Mammary epithelial cell (primary cell): ENCODE data around the gene HLA-DOB.

Experiments used
- EZH2 ChIP-seq: IDR thresholded peaks from 2 replicates; pipeline ENCODE4 v1.6.1; 2012; ENCODE audit warnings: low read length, inconsistent platforms, borderline replicate concordance
- TF ChIP-seq, protein P1 (sequence below), 2 donors: IDR thresholded peaks in 1 of 2; conservative IDR thresholded peaks in 1 of 2; 2 replicates each; pipeline ENCODE4 v1.5.1; 2011 to 2012; ENCODE audit warnings: inconsistent platforms in 2 of 2, low read length in 2 of 2, mild to moderate bottlenecking in 2 of 2, control low read depth in 1 of 2, low read depth in 1 of 2; ENCODE audit not compliant: insufficient read depth in 1 of 2; ENCODE audit errors: extremely low read depth in 1 of 2

DNA sequence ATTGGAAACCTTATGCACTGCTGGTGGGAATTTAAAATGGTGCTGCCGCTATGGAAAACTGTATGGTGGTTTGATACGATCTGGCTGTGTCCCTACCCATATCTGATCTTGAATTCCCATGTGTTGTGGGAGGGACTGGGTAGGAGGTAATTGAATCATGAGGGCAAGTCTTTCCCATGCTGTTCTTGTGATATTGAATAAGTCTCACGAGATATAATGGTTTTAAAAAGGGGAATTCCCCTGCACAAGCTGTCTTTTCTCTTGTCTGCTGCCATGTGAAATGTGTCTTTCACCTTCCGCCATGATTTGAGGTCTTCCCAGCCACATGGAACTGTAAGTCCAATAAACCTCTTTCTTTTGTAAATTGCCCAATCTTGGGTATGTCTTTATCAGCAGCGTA is 16.9 kb upstream of the HLA-DOB start:
- TF ChIP-seq, protein P1, sequence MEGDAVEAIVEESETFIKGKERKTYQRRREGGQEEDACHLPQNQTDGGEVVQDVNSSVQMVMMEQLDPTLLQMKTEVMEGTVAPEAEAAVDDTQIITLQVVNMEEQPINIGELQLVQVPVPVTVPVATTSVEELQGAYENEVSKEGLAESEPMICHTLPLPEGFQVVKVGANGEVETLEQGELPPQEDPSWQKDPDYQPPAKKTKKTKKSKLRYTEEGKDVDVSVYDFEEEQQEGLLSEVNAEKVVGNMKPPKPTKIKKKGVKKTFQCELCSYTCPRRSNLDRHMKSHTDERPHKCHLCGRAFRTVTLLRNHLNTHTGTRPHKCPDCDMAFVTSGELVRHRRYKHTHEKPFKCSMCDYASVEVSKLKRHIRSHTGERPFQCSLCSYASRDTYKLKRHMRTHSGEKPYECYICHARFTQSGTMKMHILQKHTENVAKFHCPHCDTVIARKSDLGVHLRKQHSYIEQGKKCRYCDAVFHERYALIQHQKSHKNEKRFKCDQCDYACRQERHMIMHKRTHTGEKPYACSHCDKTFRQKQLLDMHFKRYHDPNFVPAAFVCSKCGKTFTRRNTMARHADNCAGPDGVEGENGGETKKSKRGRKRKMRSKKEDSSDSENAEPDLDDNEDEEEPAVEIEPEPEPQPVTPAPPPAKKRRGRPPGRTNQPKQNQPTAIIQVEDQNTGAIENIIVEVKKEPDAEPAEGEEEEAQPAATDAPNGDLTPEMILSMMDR (conservative IDR thresholded peaks at IDR 0.05 in 1 of 2, IDR thresholded peaks at IDR 0.05 in 1 of 2; ENCODE audit: extremely low read depth in 1 of 2, insufficient read depth in 1 of 2, low read depth in 1 of 2, low read length in 2 of 2), result no peak
- TF ChIP-seq EZH2, result no peak
